GM21528 (cell line): ENCODE results near the gene MAMDC4.
"Not testable (repeated sequence)": the region's sequence is repeated elsewhere in the genome, so short reads cannot be mapped to it uniquely, and the experiment has no call there.

Experiments used
- ATAC-seq: cut with Tn5 transposase; IDR thresholded peaks from one replicate; pipeline ENCODE4 v1.9.1; 2021; ENCODE audit warnings: mild to moderate bottlenecking, moderate library complexity; ENCODE audit not compliant: unreplicated experiment, low FRiP score

MAMDC4 gene

GRCh38 chr9:136824496-136825225 is 27.5 kb upstream of the MAMDC4 start:
- ATAC-seq = no peak

- no peak for ATAC-seq
Observed at GRCh38 chr9:136825295-136826187, 26.6 kb upstream of the MAMDC4 start.

GRCh38 chr9:136826188-136826541 is 26.0 kb upstream of the MAMDC4 start:
- ATAC-seq = no peak

- ATAC-seq = no peak
Observed at GRCh38 chr9:136826703-136827582, 25.2 kb upstream of the MAMDC4 start.

DNA sequence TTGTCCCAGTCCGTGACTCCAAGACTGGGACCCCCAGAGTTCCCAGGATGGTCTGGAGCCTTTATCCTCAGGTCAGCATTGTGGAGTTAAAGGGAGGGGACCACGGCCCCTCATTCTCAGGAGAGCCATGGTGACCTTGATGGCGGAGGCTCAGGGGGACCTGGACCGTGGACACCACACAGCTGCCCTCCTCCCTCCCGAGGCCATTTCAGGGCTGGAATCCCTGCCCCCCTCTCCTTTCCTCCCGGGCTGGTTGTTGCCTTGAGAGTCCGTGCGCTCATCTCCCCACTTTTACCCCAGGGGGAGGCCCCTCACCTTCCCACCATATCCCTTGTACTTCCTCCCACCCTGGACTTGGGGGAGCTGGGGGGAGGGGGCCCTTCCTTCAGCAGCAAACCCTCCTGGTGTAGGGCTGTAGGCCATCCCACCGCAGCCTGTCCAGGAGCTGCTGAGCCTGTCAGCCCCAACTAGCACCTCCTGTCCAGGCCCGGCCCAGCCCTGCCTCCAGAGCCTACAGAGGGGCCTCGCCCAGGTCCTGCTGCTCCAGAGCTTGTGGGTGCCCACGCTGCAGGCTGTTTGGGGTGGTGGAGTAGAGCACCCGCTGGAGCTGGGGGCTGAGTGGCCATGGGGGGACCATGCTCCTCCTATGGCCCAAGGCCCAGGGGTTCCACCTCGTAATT is 24.2 kb upstream of the MAMDC4 start:
- ATAC-seq = no peak

DNA sequence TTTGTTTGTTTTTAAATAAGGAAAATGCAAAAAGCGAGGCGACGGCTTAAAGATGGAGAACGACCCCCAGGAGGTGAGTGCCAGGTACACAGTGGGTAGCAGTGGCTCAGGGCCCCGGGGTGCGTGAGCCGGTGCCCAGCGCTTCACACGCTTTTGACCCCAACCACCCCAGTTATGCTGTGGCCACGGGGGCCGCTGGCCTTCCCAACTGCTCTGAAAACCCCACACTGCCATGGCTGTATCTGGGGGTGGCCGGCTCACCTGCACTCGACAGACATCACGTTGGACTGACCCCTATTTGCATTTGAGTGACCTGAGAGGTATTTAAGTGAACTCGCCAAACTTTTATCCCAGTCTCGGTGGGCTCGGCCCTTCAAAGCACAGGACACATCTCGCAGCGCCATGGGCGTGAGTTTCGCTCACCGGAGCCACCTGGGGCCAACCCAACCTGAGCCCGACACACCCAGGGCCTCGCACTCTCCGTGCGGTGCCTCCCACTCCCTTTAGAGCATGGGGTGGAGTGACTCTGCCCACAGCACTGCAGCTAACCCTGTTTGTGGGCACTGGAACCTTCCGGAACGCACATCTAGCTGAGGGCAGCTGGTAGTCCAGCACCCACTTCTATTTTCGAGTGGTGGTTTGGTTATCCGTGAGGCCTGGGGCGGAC is 23.5 kb upstream of the MAMDC4 start:
- ATAC-seq = no peak

GRCh38 chr9:136829412-136829811 is 22.7 kb upstream of the MAMDC4 start:
- ATAC-seq = no peak

GRCh38 chr9:136829981-136830885 is 21.9 kb upstream of the MAMDC4 start:
- ATAC-seq = no peak

DNA sequence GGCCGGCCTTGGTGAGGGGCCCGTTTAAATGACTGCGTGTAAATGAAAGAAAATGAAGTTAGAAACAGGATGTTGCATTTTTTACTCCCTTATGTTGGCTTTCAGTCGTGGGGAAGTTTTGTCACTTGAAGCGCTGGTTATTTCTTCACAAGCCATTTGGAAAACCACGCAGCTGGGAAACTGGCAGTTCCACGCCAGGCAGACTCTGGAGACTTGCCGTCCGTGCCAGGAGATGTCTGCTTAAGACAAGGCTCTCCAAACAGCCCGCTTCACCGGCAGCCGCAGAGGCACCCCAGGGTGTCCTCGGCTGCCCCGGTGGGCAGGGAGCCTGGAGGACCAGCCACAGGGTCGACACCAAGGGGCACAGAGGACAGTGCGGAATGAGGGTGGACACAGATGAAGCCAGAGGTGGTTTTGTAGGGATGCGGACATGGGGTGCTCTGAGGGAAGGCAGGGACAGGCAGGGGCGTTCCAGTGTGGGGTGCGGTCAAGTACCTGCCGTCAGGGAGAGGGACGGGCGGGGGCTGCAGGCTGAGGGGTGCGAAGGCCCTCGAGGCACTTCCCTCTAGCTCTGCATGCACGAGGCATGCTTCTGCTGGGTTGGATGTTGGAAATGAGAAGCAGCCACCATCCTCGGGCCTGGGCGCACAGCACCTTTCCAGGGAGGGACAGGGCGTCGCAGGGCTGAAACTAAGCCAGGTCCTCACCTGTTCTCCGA is 21.0 kb upstream of the MAMDC4 start:
- no peak for ATAC-seq

- ATAC-seq = no peak
Observed at GRCh38 chr9:136831720-136832104, 20.4 kb upstream of the MAMDC4 start.

GRCh38 chr9:136832581-136832980 is 19.6 kb upstream of the MAMDC4 start:
- no peak for ATAC-seq

- not testable (repeated sequence) for ATAC-seq
Observed at GRCh38 chr9:136833381-136834048, 18.6 kb upstream of the MAMDC4 start.

DNA sequence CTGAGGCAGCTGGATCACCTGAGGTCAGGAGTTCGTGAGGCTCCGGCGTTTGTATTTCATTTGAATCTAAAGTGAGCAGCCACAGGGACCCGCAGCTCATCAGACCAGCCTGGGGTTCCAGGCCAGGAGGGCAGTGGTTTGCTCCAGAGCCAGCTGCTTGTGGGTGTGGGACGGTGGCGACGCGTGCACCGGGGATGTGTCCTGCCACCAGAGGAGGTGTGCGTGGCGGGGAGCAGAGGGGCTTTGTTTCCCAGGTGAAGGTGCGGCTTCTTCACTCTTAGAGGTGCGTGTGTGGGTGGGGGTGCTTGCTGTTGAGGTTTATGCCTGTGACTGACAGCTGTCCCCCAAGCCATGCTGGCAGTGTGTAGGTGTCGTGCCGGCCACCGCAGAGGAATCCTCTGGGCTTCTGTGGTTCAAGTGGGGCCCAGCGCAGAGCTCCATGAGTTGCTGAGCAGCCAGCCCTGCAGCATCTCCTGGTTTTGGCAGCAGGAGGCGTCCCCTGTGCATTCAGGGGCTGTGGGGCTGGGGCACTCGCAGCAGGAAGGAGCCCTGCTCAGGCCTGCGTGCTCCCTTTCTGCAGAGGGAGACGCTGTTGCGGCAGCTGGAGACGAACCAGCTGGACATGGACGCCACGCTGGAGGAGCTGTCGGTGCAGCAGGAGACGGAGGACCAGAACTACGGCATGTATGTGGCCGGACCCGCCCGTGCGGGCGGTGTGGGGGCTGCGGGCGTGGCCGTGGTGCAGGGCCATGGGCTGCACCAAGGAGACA is 16.8 kb upstream of the MAMDC4 start:
- no peak for ATAC-seq

- ATAC-seq = no peak
Observed at GRCh38 chr9:136835932-136836904, 15.9 kb upstream of the MAMDC4 start.

DNA sequence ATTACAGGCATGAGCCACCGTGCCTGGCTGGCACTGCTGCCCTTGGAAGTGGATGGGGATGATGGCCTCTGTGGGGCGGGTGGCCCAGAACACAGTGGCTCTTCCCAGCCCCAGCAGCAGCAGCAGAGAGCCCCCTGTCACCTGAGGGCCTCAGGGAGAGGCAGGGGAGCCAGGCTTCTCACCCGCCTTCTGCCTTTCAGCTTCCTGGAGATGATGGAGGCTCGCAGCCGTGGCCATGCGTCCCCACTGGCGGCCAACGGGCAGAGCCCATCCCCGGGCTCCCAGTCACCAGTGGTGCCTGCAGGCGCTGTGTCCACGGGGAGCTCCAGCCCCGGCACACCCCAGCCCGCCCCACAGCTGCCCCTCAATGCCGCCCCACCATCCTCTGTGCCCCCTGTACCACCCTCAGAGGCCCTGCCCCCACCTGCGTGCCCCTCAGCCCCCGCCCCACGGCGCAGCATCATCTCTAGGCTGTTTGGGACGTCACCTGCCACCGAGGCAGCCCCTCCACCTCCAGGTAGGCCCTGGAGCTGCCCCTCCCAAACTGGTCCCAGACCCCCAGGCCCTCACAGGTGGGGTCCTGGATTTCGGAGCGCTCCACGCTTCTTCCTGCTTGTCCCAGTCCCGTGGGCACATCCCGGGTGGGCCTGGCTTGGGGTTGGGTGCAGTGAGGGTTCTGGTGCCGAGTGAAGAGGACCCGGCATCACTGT is 14.8 kb upstream of the MAMDC4 start:
- ATAC-seq = no peak
